ENCODE measurements around the gene SOX12.

DNA sequence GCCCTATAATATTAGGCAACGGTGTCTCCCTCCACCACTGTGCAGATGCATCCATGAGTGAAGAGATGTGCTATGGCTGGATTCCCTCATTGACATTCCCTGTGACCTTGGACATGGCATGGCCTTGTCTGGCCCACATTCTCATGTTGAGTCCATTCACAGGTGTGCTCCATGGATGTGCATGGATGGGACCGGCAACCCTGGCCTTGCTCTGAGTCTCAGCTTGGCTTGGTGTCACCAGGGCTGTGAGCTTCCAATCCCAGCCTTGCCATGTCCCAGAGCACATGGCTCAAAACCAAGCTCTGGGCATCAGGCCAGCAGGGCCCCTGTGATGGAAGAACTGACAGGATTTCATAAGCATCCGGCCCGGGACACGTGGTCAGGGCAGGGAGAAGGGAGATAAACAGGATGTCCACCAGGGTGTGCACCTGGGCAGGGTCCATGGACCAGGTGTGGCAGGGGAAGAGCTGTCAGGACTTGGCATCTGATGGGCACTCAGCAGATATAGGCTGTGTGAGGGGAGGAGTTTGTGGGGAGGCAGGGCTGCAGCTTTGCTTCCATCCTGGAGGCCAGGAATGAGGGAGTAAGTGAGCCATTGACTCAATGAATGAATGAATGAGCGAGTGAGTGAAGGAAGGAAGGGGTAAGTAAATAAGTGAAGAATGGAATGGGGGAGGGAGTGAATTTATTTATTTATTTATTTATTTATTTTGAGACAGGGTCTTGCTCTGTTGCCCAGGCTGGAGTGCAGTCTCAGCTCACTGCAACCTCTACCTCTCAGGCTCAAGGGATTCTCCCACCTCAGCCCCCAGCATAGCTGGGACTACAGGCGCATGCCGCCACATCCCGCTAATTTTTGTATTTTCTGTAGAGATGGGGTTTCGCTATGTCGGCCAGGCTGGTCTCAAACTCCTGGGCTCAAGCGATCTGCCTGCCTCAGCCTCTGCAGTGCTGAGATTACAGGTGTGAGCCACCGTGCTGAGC, 37.2 kb downstream of the SOX12 start:
- no peak for TF ChIP-seq POLR2A (IDR thresholded peaks at IDR 0.05)
- TF ChIP-seq, protein P1, sequence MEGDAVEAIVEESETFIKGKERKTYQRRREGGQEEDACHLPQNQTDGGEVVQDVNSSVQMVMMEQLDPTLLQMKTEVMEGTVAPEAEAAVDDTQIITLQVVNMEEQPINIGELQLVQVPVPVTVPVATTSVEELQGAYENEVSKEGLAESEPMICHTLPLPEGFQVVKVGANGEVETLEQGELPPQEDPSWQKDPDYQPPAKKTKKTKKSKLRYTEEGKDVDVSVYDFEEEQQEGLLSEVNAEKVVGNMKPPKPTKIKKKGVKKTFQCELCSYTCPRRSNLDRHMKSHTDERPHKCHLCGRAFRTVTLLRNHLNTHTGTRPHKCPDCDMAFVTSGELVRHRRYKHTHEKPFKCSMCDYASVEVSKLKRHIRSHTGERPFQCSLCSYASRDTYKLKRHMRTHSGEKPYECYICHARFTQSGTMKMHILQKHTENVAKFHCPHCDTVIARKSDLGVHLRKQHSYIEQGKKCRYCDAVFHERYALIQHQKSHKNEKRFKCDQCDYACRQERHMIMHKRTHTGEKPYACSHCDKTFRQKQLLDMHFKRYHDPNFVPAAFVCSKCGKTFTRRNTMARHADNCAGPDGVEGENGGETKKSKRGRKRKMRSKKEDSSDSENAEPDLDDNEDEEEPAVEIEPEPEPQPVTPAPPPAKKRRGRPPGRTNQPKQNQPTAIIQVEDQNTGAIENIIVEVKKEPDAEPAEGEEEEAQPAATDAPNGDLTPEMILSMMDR (IDR thresholded peaks at IDR 0.05 in 4 of 5, conservative IDR thresholded peaks at IDR 0.05 in 1 of 5), result no peak
